VCaP (cell line): Measurements from ENCODE around the gene CAMSAP1.

Experiments
- H3K27ac ChIP-seq: fragments of 450-650 bp; 2 replicates; pipeline ENCODE4 v1.5.1; 2017
- CTCF ChIP-seq: fragments of 450-650 bp; conservative IDR thresholded peaks from 2 replicates; pipeline ENCODE4 v1.5.1; 2017; ENCODE audit warnings: mild to moderate bottlenecking, moderate library complexity

CAMSAP1 gene

GRCh38 chr9:135888126-135888765 lies 19.1 kb downstream of the CAMSAP1 start:
- TF ChIP-seq CTCF = no peak
- no peak overlapping the region for H3K27ac ChIP-seq

DNA sequence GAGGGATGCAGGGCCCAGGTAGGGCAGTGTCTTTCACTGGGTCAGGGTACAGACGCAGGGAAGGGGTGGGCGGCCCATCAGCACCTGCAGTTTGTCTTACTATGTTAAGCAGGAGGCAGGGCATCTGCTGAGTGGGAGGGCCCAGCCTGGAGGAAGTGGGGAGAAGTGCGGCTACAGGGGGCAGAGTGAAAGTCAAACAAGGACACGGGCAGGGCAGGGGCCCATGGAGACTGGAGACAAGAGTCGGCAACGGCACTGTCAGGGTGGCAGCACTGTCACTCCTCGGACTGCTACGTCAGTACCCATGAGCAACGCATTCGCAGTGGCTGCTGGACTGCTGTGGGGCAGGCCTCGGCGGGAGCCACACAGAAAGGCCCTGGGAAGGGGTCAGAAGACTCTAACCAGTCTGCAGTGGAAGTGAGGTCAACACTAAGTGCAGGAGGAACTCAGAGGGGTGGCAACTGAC lies 19.7 kb downstream of the CAMSAP1 start:
- H3K27ac ChIP-seq = no peak overlapping the region
- no peak for TF ChIP-seq CTCF

- no peak for TF ChIP-seq CTCF
- H3K27ac ChIP-seq = 0 out of 2 replicates have a peak overlapping the region, but pooled peaks have one; percentile 27
Measured at GRCh38 chr9:135887021-135887507, 20.3 kb downstream of the CAMSAP1 start.

GRCh38 chr9:135886147-135886981 lies 21.0 kb downstream of the CAMSAP1 start:
- H3K27ac ChIP-seq = peak overlapping the region; percentile 27
- TF ChIP-seq CTCF = no peak

DNA sequence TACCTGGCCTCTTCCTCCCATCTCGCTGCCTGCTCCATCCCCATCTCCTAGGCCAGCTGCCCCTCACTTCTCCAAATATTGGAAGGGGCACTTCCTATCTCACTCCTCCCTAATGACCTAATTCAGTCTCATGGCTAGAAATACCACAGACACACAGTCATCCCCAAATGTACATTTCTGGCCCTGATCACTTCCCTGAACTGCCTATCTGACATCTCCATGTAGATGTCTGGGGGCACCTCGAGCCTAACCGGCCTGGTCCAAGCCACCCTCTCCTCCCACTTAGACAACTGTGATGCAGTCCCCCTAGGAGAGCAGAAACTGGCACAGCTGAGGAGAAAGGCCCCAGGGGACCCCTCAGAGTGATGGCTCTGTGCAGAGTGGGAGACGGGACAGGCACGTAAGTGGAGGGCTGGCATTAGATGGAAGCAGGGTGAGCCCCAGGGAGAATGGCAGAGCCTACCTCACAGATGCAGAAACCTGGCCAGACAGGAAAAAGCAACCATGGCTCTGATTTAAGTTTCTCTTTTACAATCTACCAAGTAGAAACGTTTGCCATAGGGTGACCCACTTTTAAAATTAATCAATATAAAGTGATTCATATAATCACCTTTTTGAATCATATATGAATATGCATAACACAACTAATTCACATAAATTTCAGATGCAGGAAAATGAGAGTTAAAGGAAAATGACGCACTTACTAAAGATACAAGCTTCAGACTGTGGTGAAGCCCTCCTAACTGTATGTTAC lies 22.1 kb downstream of the CAMSAP1 start:
- H3K27ac ChIP-seq = peak overlapping the region; percentile 27; the same call in 1 of the 2 replicates
- TF ChIP-seq CTCF = no peak

- TF ChIP-seq CTCF = no peak
- H3K27ac ChIP-seq = peak overlapping the region; percentile 27; the same call in 1 of the 2 replicates
Measured at GRCh38 chr9:135884328-135885035, 22.9 kb downstream of the CAMSAP1 start.
